Vagina (tissue), 2 donors: Measurements from ENCODE around the gene BID.

Experiments used
- CTCF ChIP-seq, 3 experiments: fragments of 450-650 bp in 2 of 3; fragments of 200-600 bp in 1 of 3; sonication (generic) in 1 of 3; IDR thresholded peaks; one replicate each; pipeline ENCODE4 v1.5.1; 2017 to 2019; ENCODE audit warnings: antibody characterized with exemption in 3 of 3, mild to moderate bottlenecking in 2 of 3, moderate library complexity in 2 of 3
- POLR2A ChIP-seq, 2 donors: fragments of 450-650 bp; IDR thresholded peaks; one replicate each; pipeline ENCODE4 v1.6.1; 2017; ENCODE audit warnings: antibody characterized with exemption in 2 of 2, mild to moderate bottlenecking in 2 of 2, moderate library complexity in 2 of 2
- POLR2AphosphoS5 ChIP-seq, 2 donors: sonication (generic); formaldehyde crosslinking; IDR thresholded peaks; one replicate each; pipeline ENCODE4 v1.9.0; 2017; ENCODE audit warnings: antibody characterized with exemption in 2 of 2, mild to moderate bottlenecking in 2 of 2, low read depth in 1 of 2; ENCODE audit not compliant: insufficient read depth in 1 of 2

- TF ChIP-seq CTCF (IDR thresholded peaks at IDR 0.05) (no peak), POLR2A (IDR thresholded peaks at IDR 0.05) (no peak), POLR2AphosphoS5 (IDR thresholded peaks at IDR 0.05; ENCODE audit: insufficient read depth in 1 of 2, low read depth in 1 of 2) (no peak)
These were observed 32.8 kb upstream of the BID start for GRCh38 chr22:17807086-17807485.
